ENCODE data around the gene IDE.
"Not testable (repeated sequence)": the region's sequence is repeated elsewhere in the genome, so short reads cannot be mapped to it uniquely, and the experiment has no call there.

IDE gene

GRCh38 chr10:92573798-92574547 lies at the start of gene IDE:
Gene IDE (minus strand): TSS chr10:92574093. CDS start chr10:92574019, 74 bp downstream.
- DNase-seq (ENCODE audit: low spot score) = peak; percentile 86

GRCh38 chr10:92619368-92619767 lies 45.5 kb upstream of the IDE start:
- DNase-seq (ENCODE audit: low spot score) = no peak

GRCh38 chr10:92615515-92615914 lies 41.6 kb upstream of the IDE start:
- DNase-seq (ENCODE audit: low spot score) = no peak

GRCh38 chr10:92604841-92605240 lies 30.9 kb upstream of the IDE start:
- no peak for DNase-seq (ENCODE audit: low spot score)

GRCh38 chr10:92598321-92598720 lies 24.4 kb upstream of the IDE start:
- DNase-seq (ENCODE audit: low spot score) = no peak

GRCh38 chr10:92595505-92595904 lies 21.6 kb upstream of the IDE start:
- no peak for DNase-seq (ENCODE audit: low spot score)

- DNase-seq (ENCODE audit: low spot score) = no peak
Observed at GRCh38 chr10:92593619-92594588, 20.0 kb upstream of the IDE start.

- peak; percentile 81 for DNase-seq (ENCODE audit: low spot score)
Observed at GRCh38 chr10:92592761-92593618, 19.1 kb upstream of the IDE start, which contains the start of gene KIF11. Gene KIF11 (plus strand): TSS chr10:92593130. CDS start chr10:92593376, 246 bp downstream.

- peak; percentile 67 for DNase-seq (ENCODE audit: low spot score)
Observed at GRCh38 chr10:92591550-92592022, 17.7 kb upstream of the IDE start.

GRCh38 chr10:92590623-92591549 lies 17.0 kb upstream of the IDE start:
- DNase-seq (ENCODE audit: low spot score) = peak; percentile 29

- not testable (repeated sequence) for DNase-seq (ENCODE audit: low spot score)
Observed at GRCh38 chr10:92582347-92582746, 8.5 kb upstream of the IDE start.

- peak; percentile 51 for DNase-seq (ENCODE audit: low spot score)
Observed at GRCh38 chr10:92575961-92576360, 2.1 kb upstream of the IDE start.

- peak; percentile 73 for DNase-seq (ENCODE audit: low spot score)
Observed at GRCh38 chr10:92574548-92575261, 812 bp upstream of the IDE start.

GRCh38 chr10:92573091-92573797 lies 649 bp downstream of the IDE start:
- peak; percentile 21 for DNase-seq (ENCODE audit: low spot score)

- no peak for DNase-seq (ENCODE audit: low spot score)
Observed at GRCh38 chr10:92572362-92573090, 1.4 kb downstream of the IDE start.

- DNase-seq (ENCODE audit: low spot score) = no peak
Observed at GRCh38 chr10:92571649-92572048, 2.2 kb downstream of the IDE start.

GRCh38 chr10:92569663-92570062 lies 4.2 kb downstream of the IDE start:
- DNase-seq (ENCODE audit: low spot score) = not testable (repeated sequence)

- no peak for DNase-seq (ENCODE audit: low spot score)
Observed at GRCh38 chr10:92569071-92569470, 4.8 kb downstream of the IDE start.

Data from HuH-7 (cell line).